Tongue (tissue), 2 donors: Measurements from ENCODE around the gene TAS2R46. TPM values are rescaled to one million over a fixed set of nuclear protein-coding genes. Genes with fewer than 3 reads are reported as not detected.
"Not testable (repeated sequence)": the region's sequence is repeated elsewhere in the genome, so short reads cannot be mapped to it uniquely, and the experiment has no call there.

Source experiments
- DNase-seq: peaks from one replicate; pipeline ENCODE4 v3.0.0-alpha.2; 2015
- total RNA-seq: library from RNA; depleted of rRNA; stranded (reverse); fragments of >200 nt; gene quantifications from one replicate; pipeline ENCODE4 v1.2.3, GENCODE V29; 2014

The TAS2R46 gene
- total RNA-seq, result 8.4 TPM

- not testable (repeated sequence) for DNase-seq
These were observed at the start of gene TAS2R46 for GRCh38 chr12:11062194-11062593. TAS2R46 (minus strand) TSS chr12:11062294; CDS start chr12:11062294, 0 bp downstream.

- DNase-seq, result not testable (repeated sequence)
These were observed 49.1 kb upstream of the TAS2R46 start for GRCh38 chr12:11111213-11111612.

- no peak for DNase-seq
These were observed 46.8 kb upstream of the TAS2R46 start for GRCh38 chr12:11108862-11109261.

GRCh38 chr12:11107719-11108118 lies 45.6 kb upstream of the TAS2R46 start:
- no peak for DNase-seq

- DNase-seq, result no peak
These were observed 44.2 kb upstream of the TAS2R46 start for GRCh38 chr12:11106288-11106687.

GRCh38 chr12:11105546-11105945 lies 43.5 kb upstream of the TAS2R46 start:
- DNase-seq, result no peak

- not testable (repeated sequence) for DNase-seq
These were observed 32.8 kb upstream of the TAS2R46 start for GRCh38 chr12:11094910-11095309.

GRCh38 chr12:11092128-11092527 lies 30.0 kb upstream of the TAS2R46 start, which contains the start of gene TAS2R43:
TAS2R43 (minus strand) TSS chr12:11092313; CDS start chr12:11092229, 84 bp downstream.
- no peak for DNase-seq

- no peak for DNase-seq
These were observed 27.2 kb upstream of the TAS2R46 start for GRCh38 chr12:11089246-11089645.

GRCh38 chr12:11085419-11085818 lies 23.3 kb upstream of the TAS2R46 start:
- DNase-seq, result no peak

- no peak for DNase-seq
These were observed 19.9 kb upstream of the TAS2R46 start for GRCh38 chr12:11081987-11082386.

- no peak for DNase-seq
These were observed 16.2 kb upstream of the TAS2R46 start for GRCh38 chr12:11078246-11078645.

GRCh38 chr12:11075642-11076041 lies 13.5 kb upstream of the TAS2R46 start:
- no peak for DNase-seq

- DNase-seq, result no peak
These were observed 9.3 kb upstream of the TAS2R46 start for GRCh38 chr12:11071414-11071813.

- no peak for DNase-seq
These were observed 8.9 kb upstream of the TAS2R46 start for GRCh38 chr12:11070999-11071398.

GRCh38 chr12:11069854-11070365 lies 7.8 kb upstream of the TAS2R46 start:
- no peak for DNase-seq

- peak; percentile 14 for DNase-seq
These were observed 5.4 kb upstream of the TAS2R46 start for GRCh38 chr12:11067514-11067913.

- DNase-seq, result no peak
These were observed 2.3 kb downstream of the TAS2R46 start for GRCh38 chr12:11059784-11060183.

GRCh38 chr12:11059041-11059440 lies 3.1 kb downstream of the TAS2R46 start:
- no peak for DNase-seq

- no peak for DNase-seq
These were observed 6.8 kb downstream of the TAS2R46 start for GRCh38 chr12:11055306-11055705.

- DNase-seq, result not testable (repeated sequence)
These were observed 12.1 kb downstream of the TAS2R46 start for GRCh38 chr12:11049806-11050531.

GRCh38 chr12:11041366-11041765 lies 20.7 kb downstream of the TAS2R46 start:
- not testable (repeated sequence) for DNase-seq

- DNase-seq, result no peak
These were observed 21.9 kb downstream of the TAS2R46 start for GRCh38 chr12:11040162-11040561.

- DNase-seq, result no peak
These were observed 22.9 kb downstream of the TAS2R46 start for GRCh38 chr12:11039171-11039570.
